Endothelial cell of umbilical vein (primary cell): ENCODE data around the gene CDHR1. TPM values are rescaled to one million over a fixed set of nuclear protein-coding genes. Genes with fewer than 3 reads are reported as not detected.

ENCODE experiments used
- BruUV-seq: library from RNA; stranded (reverse); fragments of 400-500 nt; replicated peaks from 2 replicates; lab custom pipeline; 2021; lab: Mats Ljungman, UMichigan
- CTCF ChIA-PET: fragments of 300-600, 350-600 bp; sonication (Branson Sonifier 250); formaldehyde crosslinking; loops from one replicate; lab custom pipeline; 2021; ENCODE audit warnings: antibody characterized with exemption, inconsistent platforms; lab: Charles Lee
- POLR2A ChIA-PET: fragments of 300-600, 350-600 bp; sonication (Branson Sonifier 250); formaldehyde crosslinking; loops from one replicate; lab custom pipeline; 2021; ENCODE audit warnings: antibody characterized with exemption, inconsistent platforms; lab: Charles Lee
- DNase-seq: peaks from one replicate; pipeline ENCODE4 v3.0.0-alpha.2; 2011; ENCODE audit warnings: low read depth, low spot score
- FAIRE-seq: peaks from 2 replicates; lab custom pipeline; 2011; peaks lifted over from hg19 to GRCh38; lab: Jason Lieb, UNC
- H2AFZ ChIP-seq: 2 replicates; pipeline ENCODE4 v1.6.0; 2012; ENCODE audit warnings: low read depth, low read length, control low read depth, inconsistent platforms
- H3K27ac ChIP-seq: 2 replicates; pipeline ENCODE4 v1.5.1; 2011; ENCODE audit warnings: low read depth, mild to moderate bottlenecking, control low read depth, low read length, moderate library complexity; ENCODE audit not compliant: insufficient read depth
- H3K27me3 ChIP-seq, 2 experiments: 2 replicates each; pipeline versions ENCODE4 v1.6.0 to v1.6.1; 2011; ENCODE audit warnings: low read length in 2 of 2, mixed read lengths in 1 of 2; ENCODE audit not compliant: control insufficient read depth in 2 of 2, insufficient read depth in 2 of 2
- H3K36me3 ChIP-seq, 2 experiments: 2 replicates in 1 of 2; 3 replicates in 1 of 2; pipeline ENCODE4 v1.5.1; 2011; ENCODE audit warnings: low read length in 2 of 2, mild to moderate bottlenecking in 1 of 2, moderate library complexity in 1 of 2; ENCODE audit not compliant: control insufficient read depth in 2 of 2, insufficient read depth in 2 of 2; ENCODE audit errors: extremely low read depth in 1 of 2
- H3K4me1 ChIP-seq: 3 replicates; pipeline ENCODE4 v1.5.1; 2011; ENCODE audit warnings: mild to moderate bottlenecking, low read length; ENCODE audit not compliant: control insufficient read depth, insufficient read depth; ENCODE audit errors: extremely low read depth
- H3K4me2 ChIP-seq: 2 replicates; pipeline ENCODE4 v1.6.1; 2011; ENCODE audit warnings: low read length, control low read depth, mixed read lengths; ENCODE audit not compliant: insufficient read depth
- H3K4me3 ChIP-seq, 3 experiments: fragments of 200-600 bp in 1 of 3; sonication (generic), shearing (Covaris generic) in 1 of 3; replicated peaks in 1 of 3; 2 replicates each; pipeline ENCODE4 v1.5.1; 2011 to 2016; ENCODE audit warnings: control low read depth in 3 of 3, low read length in 3 of 3, mild to moderate bottlenecking in 2 of 3, inconsistent platforms in 1 of 3, low read depth in 1 of 3, moderate library complexity in 1 of 3; ENCODE audit not compliant: insufficient read depth in 1 of 3
- H3K79me2 ChIP-seq: 2 replicates; pipeline ENCODE4 v1.6.0; 2012; ENCODE audit warnings: low read length, inconsistent platforms; ENCODE audit not compliant: control insufficient read depth, insufficient read depth
- H3K9ac ChIP-seq: replicated peaks from 2 replicates; pipeline ENCODE3; 2011; ENCODE audit warnings: low read length, control low read depth; ENCODE audit not compliant: insufficient read depth; ENCODE audit errors: extremely low read depth
- H3K9me1 ChIP-seq: replicated peaks from 3 replicates; pipeline ENCODE4 v1.6.0; 2011; ENCODE audit warnings: mild to moderate bottlenecking, low read length; ENCODE audit not compliant: control insufficient read depth, insufficient read depth; ENCODE audit errors: extremely low read depth
- H3K9me3 ChIP-seq: replicated peaks from 2 replicates; pipeline ENCODE4 v1.5.1; 2012; ENCODE audit warnings: low read length, inconsistent platforms; ENCODE audit not compliant: control insufficient read depth, insufficient read depth
- H4K20me1 ChIP-seq: replicated peaks from 2 replicates; pipeline ENCODE3; 2011; ENCODE audit warnings: mild to moderate bottlenecking, low read length; ENCODE audit not compliant: control insufficient read depth, insufficient read depth; ENCODE audit errors: extremely low read depth
- EZH2 ChIP-seq: IDR thresholded peaks from 2 replicates; pipeline ENCODE4 v1.6.1; 2012; ENCODE audit warnings: borderline replicate concordance, low read depth, mild to moderate bottlenecking, moderate library complexity, low read length, inconsistent platforms; ENCODE audit not compliant: severe bottlenecking
- FOS ChIP-seq: IDR thresholded peaks from 2 replicates; pipeline ENCODE4 v1.6.1; 2011; ENCODE audit warnings: mild to moderate bottlenecking, low read length, moderate library complexity, borderline replicate concordance; ENCODE audit not compliant: insufficient read depth
- GATA2 ChIP-seq: IDR thresholded peaks from 2 replicates; pipeline ENCODE4 v1.7.0; 2011; ENCODE audit warnings: low read depth, mild to moderate bottlenecking, moderate library complexity, mixed read lengths, low read length; ENCODE audit not compliant: insufficient read length, insufficient read depth
- JUN ChIP-seq: IDR thresholded peaks from 2 replicates; pipeline ENCODE4 v1.6.1; 2011; ENCODE audit warnings: borderline replicate concordance, low read depth; ENCODE audit not compliant: insufficient read length, insufficient read depth
- MAX ChIP-seq: IDR thresholded peaks from 2 replicates; pipeline ENCODE4 v1.6.1; 2011; ENCODE audit not compliant: insufficient read depth, insufficient read length
- MYC ChIP-seq: IDR thresholded peaks from one replicate; pipeline ENCODE4 v1.6.1; 2011; ENCODE audit warnings: mild to moderate bottlenecking, low read depth, low read length
- POLR2A ChIP-seq: IDR thresholded peaks from 2 replicates; pipeline ENCODE4 v1.6.1; 2012; ENCODE audit warnings: low read depth, mild to moderate bottlenecking, control low read depth, low read length
- POLR2AphosphoS5 ChIP-seq: IDR thresholded peaks from 2 replicates; pipeline ENCODE4 v1.6.1; 2012; ENCODE audit warnings: low read depth, mild to moderate bottlenecking, control low read depth, low read length, moderate library complexity; ENCODE audit not compliant: insufficient read depth
- dilution Hi-C: fragments of 300-500 bp; cut with MboI; formaldehyde crosslinking; loops from one replicate; pipeline ENCODE4 v1.15.0; 2019; ENCODE audit warnings: low sequenced_read_pairs; ENCODE audit not compliant: extremely low pct_ligation_motif_present
- intact Hi-C: fragments of 100-400 bp; cut with micrococcal nuclease; formaldehyde crosslinking; loops from one replicate; pipeline ENCODE4 v1.10.0; 2022
- polyA plus RNA-seq, 4 experiments: library from polyadenylated mRNA; depleted of rRNA in 3 of 4; stranded (reverse) in 3 of 4; unstranded in 1 of 4; fragments of >200 nt; gene quantifications; 2 replicates each; pipeline versions ENCODE4 v1.2.1 to v1.2.3, GENCODE V29; 2011 to 2012; ENCODE audit warnings: missing spikeins in 1 of 4
- total RNA-seq: library from RNA; stranded (reverse); gene quantifications from 2 replicates; pipeline ENCODE4 v1.2.3, GENCODE V29; 2021
- TF ChIP-seq, protein P1 (sequence below), 2 donors: IDR thresholded peaks; 1 replicate in 1 of 2; 2 replicates in 1 of 2; pipeline ENCODE4 v1.5.1; 2011; ENCODE audit warnings: low read length in 2 of 2, mild to moderate bottlenecking in 2 of 2, moderate library complexity in 2 of 2, control low read depth in 1 of 2, inconsistent platforms in 1 of 2, low read depth in 1 of 2; ENCODE audit not compliant: insufficient read depth in 1 of 2; ENCODE audit errors: extremely low read depth in 1 of 2

The CDHR1 gene
- total and polyA plus RNA-seq, 2 donors (not counting 3 experiments of a cell fraction or from before 2014, with no cell fraction given): 0.11 to 0.53 TPM

GRCh38 chr10:84181631-84182030 is 12.7 kb upstream of the CDHR1 start:
- Histone ChIP-seq H3K27ac (no peak overlapping the region), H3K4me3 (no peak overlapping the region), H2AFZ (no peak overlapping the region), H3K4me2 (no peak overlapping the region), H4K20me1 (no peaks in the 10 kb centered on the region), H3K27me3 (no peaks in the 10 kb centered on the region), H3K9ac (no peak overlapping the region), H3K9me3 (no peaks in the 10 kb centered on the region), H3K4me1 (no peaks in the 10 kb centered on the region), H3K36me3 (no peaks in the 10 kb centered on the region), H3K9me1 (no peaks in the 10 kb centered on the region), H3K79me2 (no peaks in the 10 kb centered on the region)
- BruUV-seq: no TSS peak
- no peak for TF ChIP-seq EZH2
- no peak for TF ChIP-seq JUN
- TF ChIP-seq FOS: no peak
- TF ChIP-seq MAX: no peak
- dilution Hi-C loops (no loop called here), intact Hi-C loops (no loop called here)
- POLR2A ChIA-PET: no interaction called here
- FAIRE-seq (no peak), DNase-seq (no peak)
- CTCF ChIA-PET: no interaction called here

GRCh38 chr10:84184517-84184916 is 9.8 kb upstream of the CDHR1 start:
- Histone ChIP-seq H3K36me3 (no peaks in the 10 kb centered on the region), H3K9me1 (no peaks in the 10 kb centered on the region), H3K4me3 (no peak overlapping the region), H3K4me1 (no peaks in the 10 kb centered on the region), H3K4me2 (no peak overlapping the region), H3K9ac (no peak overlapping the region), H3K27me3 (no peaks in the 10 kb centered on the region), H3K79me2 (no peaks in the 10 kb centered on the region), H2AFZ (no peak overlapping the region), H3K27ac (no peak overlapping the region), H4K20me1 (no peaks in the 10 kb centered on the region), H3K9me3 (no peaks in the 10 kb centered on the region)
- no peak for FAIRE-seq
- no peak for TF ChIP-seq EZH2
- TF ChIP-seq, protein P1, sequence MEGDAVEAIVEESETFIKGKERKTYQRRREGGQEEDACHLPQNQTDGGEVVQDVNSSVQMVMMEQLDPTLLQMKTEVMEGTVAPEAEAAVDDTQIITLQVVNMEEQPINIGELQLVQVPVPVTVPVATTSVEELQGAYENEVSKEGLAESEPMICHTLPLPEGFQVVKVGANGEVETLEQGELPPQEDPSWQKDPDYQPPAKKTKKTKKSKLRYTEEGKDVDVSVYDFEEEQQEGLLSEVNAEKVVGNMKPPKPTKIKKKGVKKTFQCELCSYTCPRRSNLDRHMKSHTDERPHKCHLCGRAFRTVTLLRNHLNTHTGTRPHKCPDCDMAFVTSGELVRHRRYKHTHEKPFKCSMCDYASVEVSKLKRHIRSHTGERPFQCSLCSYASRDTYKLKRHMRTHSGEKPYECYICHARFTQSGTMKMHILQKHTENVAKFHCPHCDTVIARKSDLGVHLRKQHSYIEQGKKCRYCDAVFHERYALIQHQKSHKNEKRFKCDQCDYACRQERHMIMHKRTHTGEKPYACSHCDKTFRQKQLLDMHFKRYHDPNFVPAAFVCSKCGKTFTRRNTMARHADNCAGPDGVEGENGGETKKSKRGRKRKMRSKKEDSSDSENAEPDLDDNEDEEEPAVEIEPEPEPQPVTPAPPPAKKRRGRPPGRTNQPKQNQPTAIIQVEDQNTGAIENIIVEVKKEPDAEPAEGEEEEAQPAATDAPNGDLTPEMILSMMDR (IDR thresholded peaks at IDR 0.05; ENCODE audit: extremely low read depth in 1 of 2, insufficient read depth in 1 of 2, low read depth in 1 of 2, low read length in 2 of 2): no peak
- TF ChIP-seq GATA2: no peak
- TF ChIP-seq FOS: no peak
- TF ChIP-seq MYC: no peak
- TF ChIP-seq POLR2AphosphoS5: no peak
- TF ChIP-seq JUN: no peak
- no peak for TF ChIP-seq MAX
- TF ChIP-seq POLR2A: no peak
- no TSS peak for BruUV-seq
- no peak for DNase-seq
- CTCF ChIA-PET: interaction anchor here (1.0 kb wide), 1 partner anchor 33 kb away, joined by 3 read pairs; no protein-coding TSS in a partner anchor
- dilution Hi-C loops: no loop called here
- intact Hi-C loops: no loop called here
- POLR2A ChIA-PET: no interaction called here
